ENCODE data around the gene DBX2. TPM values are rescaled to one million over a fixed set of nuclear protein-coding genes. Genes with fewer than 3 reads are reported as not detected.
"Not testable (repeated sequence)": the region's sequence is repeated elsewhere in the genome, so short reads cannot be mapped to it uniquely, and the experiment has no call there.

DBX2 gene
- total and polyA plus RNA-seq, 2 donors (not counting 1 experiment from before 2014, with no cell fraction given) = not detected

GRCh38 chr12:45088608-45089007 is 37.7 kb upstream of the DBX2 start:
- intact Hi-C loops (cut with micrococcal nuclease) = no loop called here
- Histone ChIP-seq H3K27ac (ENCODE audit: low read length in 2 of 2) (no peak overlapping the region), H3K36me3 (replicated peaks in 1 of 2; ENCODE audit: control extremely low read depth in 1 of 2, control insufficient read depth in 1 of 2, extremely low read depth in 1 of 2, insufficient read depth in 2 of 2, low read length in 1 of 2) (no peaks in the 10 kb centered on the region), H3K4me1 (ENCODE audit: control insufficient read depth in 2 of 2, insufficient read depth in 2 of 2, low read length in 2 of 2) (no peaks in the 10 kb centered on the region), H3K4me2 (replicated peaks; ENCODE audit: low read depth, low read length, poor library complexity, severe bottlenecking) (no peak overlapping the region), H3K4me3 (ENCODE audit: control extremely low read depth in 1 of 5, extremely low read depth in 1 of 5, insufficient read depth in 1 of 5, low read depth in 2 of 5, low read length in 4 of 5) (no peak overlapping the region), H2AFZ (ENCODE audit: insufficient read depth, low read depth, low read length, poor library complexity, severe bottlenecking) (no peak overlapping the region), H3K27me3 (replicated peaks in 1 of 4; ENCODE audit: control extremely low read depth in 1 of 4, control insufficient read depth in 3 of 4, insufficient read depth in 4 of 4, low read length in 3 of 4) (no peaks in the 10 kb centered on the region), H3K79me2 (ENCODE audit: control insufficient read depth, insufficient read depth, low read length) (no peaks in the 10 kb centered on the region), H3K9ac (ENCODE audit: low read length) (no peak overlapping the region), H4K20me1 (ENCODE audit: control insufficient read depth, insufficient read depth, low read length, poor library complexity, severe bottlenecking) (no peaks in the 10 kb centered on the region), H3K9me3 (ENCODE audit: control extremely low read depth in 1 of 3, control insufficient read depth in 2 of 3, insufficient read depth in 1 of 3, low read length in 2 of 3) (peaks cover 0 to 4% (median 4%) of the 10 kb centered on the region in 3 donors)
- TF ChIP-seq EZH2 (IDR thresholded peaks at IDR 0.05; ENCODE audit: borderline replicate concordance, insufficient read depth, low read depth, low read length, poor library complexity, severe bottlenecking) = no peak
- TF ChIP-seq, protein P1, sequence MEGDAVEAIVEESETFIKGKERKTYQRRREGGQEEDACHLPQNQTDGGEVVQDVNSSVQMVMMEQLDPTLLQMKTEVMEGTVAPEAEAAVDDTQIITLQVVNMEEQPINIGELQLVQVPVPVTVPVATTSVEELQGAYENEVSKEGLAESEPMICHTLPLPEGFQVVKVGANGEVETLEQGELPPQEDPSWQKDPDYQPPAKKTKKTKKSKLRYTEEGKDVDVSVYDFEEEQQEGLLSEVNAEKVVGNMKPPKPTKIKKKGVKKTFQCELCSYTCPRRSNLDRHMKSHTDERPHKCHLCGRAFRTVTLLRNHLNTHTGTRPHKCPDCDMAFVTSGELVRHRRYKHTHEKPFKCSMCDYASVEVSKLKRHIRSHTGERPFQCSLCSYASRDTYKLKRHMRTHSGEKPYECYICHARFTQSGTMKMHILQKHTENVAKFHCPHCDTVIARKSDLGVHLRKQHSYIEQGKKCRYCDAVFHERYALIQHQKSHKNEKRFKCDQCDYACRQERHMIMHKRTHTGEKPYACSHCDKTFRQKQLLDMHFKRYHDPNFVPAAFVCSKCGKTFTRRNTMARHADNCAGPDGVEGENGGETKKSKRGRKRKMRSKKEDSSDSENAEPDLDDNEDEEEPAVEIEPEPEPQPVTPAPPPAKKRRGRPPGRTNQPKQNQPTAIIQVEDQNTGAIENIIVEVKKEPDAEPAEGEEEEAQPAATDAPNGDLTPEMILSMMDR (IDR thresholded peaks at IDR 0.05) = no peak
- H3K27ac Mint-ChIP-seq = no peak overlapping the region
- DNase-seq = no peak
- CTCF ChIA-PET = no interaction called here
- H3K27me3 Mint-ChIP-seq = peaks cover 16% of the 10 kb centered on the region
- no peak for ATAC-seq (ENCODE audit: low read depth)
- no peaks in the 10 kb centered on the region for H3K9me3 Mint-ChIP-seq (ENCODE audit: insufficient read depth)
- no peaks in the 10 kb centered on the region for H3K4me1 Mint-ChIP-seq
- POLR2A ChIA-PET = no interaction called here
- WGBS (ENCODE audit: insufficient coverage) = no CpG with 5 or more reads among the region's 1 CpG
- no peak overlapping the region for H3K4me3 Mint-ChIP-seq

DNA sequence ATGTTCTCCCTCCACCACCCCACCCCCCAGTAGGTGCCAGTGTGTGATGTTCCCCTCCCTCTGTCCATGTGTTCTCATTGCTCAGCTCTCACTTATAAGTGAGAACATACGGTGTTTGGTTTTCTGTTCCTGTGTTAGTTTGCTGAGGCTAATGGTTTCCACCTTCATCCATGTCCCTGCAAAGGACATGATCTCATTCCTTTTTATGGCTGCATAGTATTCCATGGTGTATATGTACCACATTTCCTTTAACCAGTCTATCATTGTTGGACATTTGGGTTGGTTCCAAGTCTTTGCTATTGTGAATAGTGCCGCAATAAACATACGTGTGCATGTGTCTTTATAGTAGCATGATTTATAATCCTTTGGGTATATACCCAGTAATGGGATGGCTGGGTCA is 33.3 kb upstream of the DBX2 start:
- H3K27ac ChIP-seq (ENCODE audit: low read length in 2 of 2); ATAC-seq (ENCODE audit: low read depth); H3K36me3 ChIP-seq (replicated peaks in 1 of 2; ENCODE audit: control extremely low read depth in 1 of 2, control insufficient read depth in 1 of 2, extremely low read depth in 1 of 2, insufficient read depth in 2 of 2, low read length in 1 of 2); H3K27me3 Mint-ChIP-seq; H3K79me2 ChIP-seq (ENCODE audit: control insufficient read depth, insufficient read depth, low read length); H3K9me3 ChIP-seq (ENCODE audit: control extremely low read depth in 1 of 3, control insufficient read depth in 2 of 3, insufficient read depth in 1 of 3, low read length in 2 of 3); H3K4me2 ChIP-seq (replicated peaks; ENCODE audit: low read depth, low read length, poor library complexity, severe bottlenecking); H3K9me3 Mint-ChIP-seq (ENCODE audit: insufficient read depth); POLR2A ChIA-PET; H3K27ac Mint-ChIP-seq; H3K27me3 ChIP-seq (replicated peaks in 1 of 4; ENCODE audit: control extremely low read depth in 1 of 4, control insufficient read depth in 3 of 4, insufficient read depth in 4 of 4, low read length in 3 of 4); H3K4me1 ChIP-seq (ENCODE audit: control insufficient read depth in 2 of 2, insufficient read depth in 2 of 2, low read length in 2 of 2); H3K4me3 Mint-ChIP-seq; CTCF ChIA-PET; DNase-seq; H2AFZ ChIP-seq (ENCODE audit: insufficient read depth, low read depth, low read length, poor library complexity, severe bottlenecking); H3K9ac ChIP-seq (ENCODE audit: low read length); intact Hi-C loops (cut with micrococcal nuclease); H3K4me1 Mint-ChIP-seq; H4K20me1 ChIP-seq (ENCODE audit: control insufficient read depth, insufficient read depth, low read length, poor library complexity, severe bottlenecking); H3K4me3 ChIP-seq (ENCODE audit: control extremely low read depth in 1 of 5, extremely low read depth in 1 of 5, insufficient read depth in 1 of 5, low read depth in 2 of 5, low read length in 4 of 5): not testable (repeated sequence)
- 80% methylated on average over 1 of the region's 3 CpGs for WGBS (ENCODE audit: insufficient coverage)

Measured in B cell (primary cell).